Mammary epithelial cell (primary cell): ENCODE data around the gene AXIN1.

Source experiments
- CTCF ChIP-seq, 2 donors: IDR thresholded peaks in 1 of 2; conservative IDR thresholded peaks in 1 of 2; 2 replicates each; pipeline ENCODE4 v1.5.1; 2011 to 2012; ENCODE audit warnings: inconsistent platforms in 2 of 2, low read length in 2 of 2, mild to moderate bottlenecking in 2 of 2, control low read depth in 1 of 2, low read depth in 1 of 2; ENCODE audit not compliant: insufficient read depth in 1 of 2; ENCODE audit errors: extremely low read depth in 1 of 2
- EZH2 ChIP-seq: IDR thresholded peaks from 2 replicates; pipeline ENCODE4 v1.6.1; 2012; ENCODE audit warnings: low read length, inconsistent platforms, borderline replicate concordance

GRCh38 chr16:303760-304505 is 48.6 kb downstream of the AXIN1 start:
- TF ChIP-seq EZH2: no peak
- no peak for TF ChIP-seq CTCF (conservative IDR thresholded peaks at IDR 0.05 in 1 of 2, IDR thresholded peaks at IDR 0.05 in 1 of 2; ENCODE audit: extremely low read depth in 1 of 2, insufficient read depth in 1 of 2, low read depth in 1 of 2, low read length in 2 of 2)
